Prostate gland (tissue), 2 donors: ENCODE data around the gene SLC35G4. TPM values are rescaled to one million over a fixed set of nuclear protein-coding genes. Genes with fewer than 3 reads are reported as not detected.

Experiments used
- DNase-seq: peaks from one replicate; pipeline ENCODE4 v3.0.0-alpha.2; 2019; ENCODE audit warnings: low spot score
- H3K27ac ChIP-seq, 2 donors: fragments of 200-600 bp; sonication (generic); 2 replicates each; pipeline ENCODE4 v1.5.1; 2017 to 2019
- H3K27me3 ChIP-seq: fragments of 200-600 bp; sonication (generic); replicated peaks from 2 replicates; pipeline ENCODE4 v1.5.1; 2019; ENCODE audit not compliant: insufficient read depth
- H3K36me3 ChIP-seq, 2 donors: fragments of 200-600 bp; sonication (generic); 1 replicate in 1 of 2; 2 replicates in 1 of 2; pipeline versions ENCODE4 v1.5.1 to v1.8.1; 2017 to 2019
- H3K4me1 ChIP-seq: fragments of 200-600 bp; sonication (generic); replicated peaks from 2 replicates; pipeline ENCODE4 v1.5.1; 2019
- H3K4me3 ChIP-seq, 2 donors: fragments of 200-600 bp; sonication (generic); 2 replicates each; pipeline ENCODE4 v1.5.1; 2017 to 2019
- H3K9me3 ChIP-seq: fragments of 200-600 bp; sonication (generic); 2 replicates; pipeline ENCODE4 v1.5.1; 2017
- POLR2A ChIP-seq: fragments of 450-650 bp; IDR thresholded peaks from one replicate; pipeline ENCODE4 v1.6.1; 2016; ENCODE audit warnings: antibody characterized with exemption, mild to moderate bottlenecking
- POLR2AphosphoS5 ChIP-seq: sonication (generic); formaldehyde crosslinking; IDR thresholded peaks from one replicate; pipeline ENCODE4 v1.6.1; 2017; ENCODE audit warnings: antibody characterized with exemption
- WGBS: methylation state at CpG from one replicate; pipeline ENCODE4 v1.1.5; 2018; 5-methylcytosine and 5-hydroxymethylcytosine counted together
- intact Hi-C: fragments of 100-400 bp; cut with DNase I; formaldehyde crosslinking; loops from one replicate; pipeline ENCODE4 v1.14.2; 2022
- total RNA-seq, 2 donors: library from RNA; depleted of rRNA; stranded (reverse); fragments of >200 nt; gene quantifications; one replicate each; pipeline ENCODE4 v1.1.0, GENCODE V29; 2016
- TF ChIP-seq, protein P1 (sequence below), 4 experiments: fragments of 200-600 bp in 2 of 4; fragments of 450-650 bp in 2 of 4; sonication (generic) in 2 of 4; IDR thresholded peaks; 1 replicate in 3 of 4; 2 replicates in 1 of 4; pipeline ENCODE4 v1.5.1; 2016 to 2019; ENCODE audit warnings: antibody characterized with exemption in 4 of 4, mild to moderate bottlenecking in 2 of 4, moderate library complexity in 2 of 4

The SLC35G4 gene
- total RNA-seq, 2 donors from 2014 or later: not detected

DNA sequence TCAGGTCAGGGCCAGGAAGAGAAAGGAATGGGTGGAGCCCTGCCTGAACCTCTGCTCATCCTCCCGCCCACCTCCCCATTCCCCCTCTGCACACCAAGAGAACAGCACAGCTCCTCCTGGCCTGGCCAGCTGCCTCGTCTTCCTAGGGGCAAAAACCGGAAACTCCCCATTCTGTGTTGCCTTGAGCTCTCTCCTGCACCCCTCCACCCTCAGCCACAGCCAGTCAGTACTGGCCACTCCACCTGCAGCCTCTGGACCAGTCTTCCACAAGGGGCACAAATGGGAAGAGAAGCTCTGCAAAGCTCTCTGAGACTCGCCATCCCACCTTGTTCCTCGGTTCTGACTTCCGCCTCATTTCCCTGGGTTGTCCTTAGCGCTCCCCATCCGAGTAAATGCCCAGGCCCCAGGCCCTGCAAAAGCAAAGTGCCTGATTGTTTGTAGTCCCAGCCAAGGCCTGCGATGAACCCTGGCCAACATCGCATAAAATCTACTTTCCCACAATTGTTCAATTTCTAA, 39.3 kb upstream of the SLC35G4 start:
- WGBS: 69% methylated on average over 10 of the region's 10 CpGs
- H3K4me3 ChIP-seq: no peak overlapping the region

DNA sequence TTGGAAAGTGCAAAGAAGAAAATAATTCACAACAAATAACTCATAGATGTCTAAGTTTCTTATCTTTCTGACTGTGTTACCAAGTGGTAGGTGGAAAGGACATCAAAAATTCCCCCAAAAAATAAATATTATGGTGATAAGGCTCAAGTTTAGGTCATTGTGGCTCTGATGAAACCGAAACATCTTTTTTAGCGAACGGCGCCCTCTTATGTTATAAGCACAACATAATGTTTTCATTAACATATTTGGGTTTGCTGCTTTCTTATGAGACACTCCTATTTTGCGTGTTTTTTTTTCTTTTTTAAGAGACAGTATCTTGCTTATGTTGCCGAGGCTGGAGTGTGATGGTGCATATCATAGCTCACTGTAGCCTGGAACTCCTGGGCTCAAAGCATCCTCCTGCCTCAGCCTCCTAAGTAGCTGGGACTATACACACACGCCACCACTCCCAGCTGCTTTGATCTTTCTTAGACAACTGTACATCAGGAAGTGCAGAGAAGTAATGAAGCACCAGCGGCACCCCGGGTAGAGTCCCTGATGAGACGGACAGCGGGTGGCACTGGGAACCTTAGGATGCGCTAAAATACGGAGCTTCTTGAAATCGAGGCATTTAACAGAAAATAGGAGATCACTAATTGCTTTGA, 38.5 kb upstream of the SLC35G4 start:
- Histone ChIP-seq H3K27ac (no peak overlapping the region), H3K4me3 (no peak overlapping the region), H3K27me3 (no peaks in the 10 kb centered on the region), H3K4me1 (no peaks in the 10 kb centered on the region), H3K36me3 (no peaks in the 10 kb centered on the region), H3K9me3 (no peaks in the 10 kb centered on the region)
- TF ChIP-seq POLR2A (no peak), POLR2AphosphoS5 (no peak)
- TF ChIP-seq, protein P1, sequence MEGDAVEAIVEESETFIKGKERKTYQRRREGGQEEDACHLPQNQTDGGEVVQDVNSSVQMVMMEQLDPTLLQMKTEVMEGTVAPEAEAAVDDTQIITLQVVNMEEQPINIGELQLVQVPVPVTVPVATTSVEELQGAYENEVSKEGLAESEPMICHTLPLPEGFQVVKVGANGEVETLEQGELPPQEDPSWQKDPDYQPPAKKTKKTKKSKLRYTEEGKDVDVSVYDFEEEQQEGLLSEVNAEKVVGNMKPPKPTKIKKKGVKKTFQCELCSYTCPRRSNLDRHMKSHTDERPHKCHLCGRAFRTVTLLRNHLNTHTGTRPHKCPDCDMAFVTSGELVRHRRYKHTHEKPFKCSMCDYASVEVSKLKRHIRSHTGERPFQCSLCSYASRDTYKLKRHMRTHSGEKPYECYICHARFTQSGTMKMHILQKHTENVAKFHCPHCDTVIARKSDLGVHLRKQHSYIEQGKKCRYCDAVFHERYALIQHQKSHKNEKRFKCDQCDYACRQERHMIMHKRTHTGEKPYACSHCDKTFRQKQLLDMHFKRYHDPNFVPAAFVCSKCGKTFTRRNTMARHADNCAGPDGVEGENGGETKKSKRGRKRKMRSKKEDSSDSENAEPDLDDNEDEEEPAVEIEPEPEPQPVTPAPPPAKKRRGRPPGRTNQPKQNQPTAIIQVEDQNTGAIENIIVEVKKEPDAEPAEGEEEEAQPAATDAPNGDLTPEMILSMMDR (IDR thresholded peaks at IDR 0.05): no peak
- intact Hi-C loops: no loop called here
- 84% methylated on average over 14 of the region's 14 CpGs for WGBS
- no peak for DNase-seq

More for the DNA sequence above, 39.3 kb upstream of the SLC35G4 start:
- DNase-seq: no peak
- H3K4me1 ChIP-seq: no peaks in the 10 kb centered on the region
- no peaks in the 10 kb centered on the region for H3K9me3 ChIP-seq
- no peaks in the 10 kb centered on the region for H3K27me3 ChIP-seq
- H3K36me3 ChIP-seq: no peaks in the 10 kb centered on the region
- intact Hi-C loops: no loop called here
- no peak for TF ChIP-seq POLR2A
- TF ChIP-seq, protein P1 (IDR thresholded peaks at IDR 0.05): no peak
- no peak for TF ChIP-seq POLR2AphosphoS5
- no peak overlapping the region for H3K27ac ChIP-seq

DNA sequence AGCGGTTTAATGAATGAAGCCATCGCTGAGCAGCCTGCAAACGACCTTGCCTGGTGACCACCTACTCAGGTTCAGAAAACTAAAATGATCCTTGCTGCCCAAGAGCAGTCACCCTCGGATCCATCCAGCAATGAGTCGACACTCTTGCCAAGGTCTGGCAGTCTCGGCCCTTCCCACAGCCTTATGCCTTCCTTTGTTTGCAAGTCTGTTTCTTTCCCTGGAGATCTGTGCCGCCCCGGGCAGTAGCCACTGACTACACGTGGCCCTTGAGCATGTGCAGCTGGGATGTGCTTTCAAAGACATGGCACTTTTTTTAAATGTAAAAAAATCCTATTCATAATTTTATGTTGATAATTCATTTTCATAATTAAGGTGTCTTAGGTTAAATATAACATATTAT, 37.2 kb upstream of the SLC35G4 start:
- no peak for TF ChIP-seq POLR2A
- Histone ChIP-seq H3K9me3 (no peaks in the 10 kb centered on the region), H3K36me3 (no peaks in the 10 kb centered on the region), H3K27ac (no peak overlapping the region), H3K4me3 (no peak overlapping the region), H3K4me1 (no peaks in the 10 kb centered on the region), H3K27me3 (no peaks in the 10 kb centered on the region)
- no peak for DNase-seq
- WGBS: 82% methylated on average over 9 of the region's 9 CpGs
- intact Hi-C loops: no loop called here

DNA sequence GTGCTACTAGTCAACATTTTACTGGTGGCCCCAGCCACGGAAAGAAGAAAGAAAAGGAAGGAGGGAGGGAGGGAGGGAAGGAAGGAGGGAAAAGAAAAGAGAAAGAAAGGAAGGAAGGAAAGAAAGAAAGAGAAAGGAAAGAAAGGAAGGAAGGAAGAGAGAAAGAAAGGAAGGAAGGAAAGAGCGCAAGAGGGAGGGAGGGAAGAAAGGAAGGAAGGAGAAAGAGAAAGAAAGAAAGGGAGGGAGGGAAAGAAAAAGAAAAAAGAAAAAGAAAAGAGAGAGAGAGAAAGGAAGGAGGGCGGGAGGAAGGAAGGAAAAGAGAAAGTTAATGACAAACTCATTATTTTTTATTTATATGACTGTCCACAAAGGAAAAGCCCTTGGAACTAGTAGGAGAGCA, 34.9 kb upstream of the SLC35G4 start:
- WGBS: 79% methylated on average over 3 of the region's 3 CpGs
- DNase-seq: no peak
- Histone ChIP-seq H3K27me3 (no peaks in the 10 kb centered on the region), H3K4me1 (no peaks in the 10 kb centered on the region), H3K9me3 (no peaks in the 10 kb centered on the region), H3K27ac (no peak overlapping the region), H3K4me3 (no peak overlapping the region), H3K36me3 (no peaks in the 10 kb centered on the region)
- intact Hi-C loops: no loop called here
- TF ChIP-seq, protein P1 (IDR thresholded peaks at IDR 0.05): no peak
- TF ChIP-seq POLR2A (no peak), POLR2AphosphoS5 (no peak)

DNA sequence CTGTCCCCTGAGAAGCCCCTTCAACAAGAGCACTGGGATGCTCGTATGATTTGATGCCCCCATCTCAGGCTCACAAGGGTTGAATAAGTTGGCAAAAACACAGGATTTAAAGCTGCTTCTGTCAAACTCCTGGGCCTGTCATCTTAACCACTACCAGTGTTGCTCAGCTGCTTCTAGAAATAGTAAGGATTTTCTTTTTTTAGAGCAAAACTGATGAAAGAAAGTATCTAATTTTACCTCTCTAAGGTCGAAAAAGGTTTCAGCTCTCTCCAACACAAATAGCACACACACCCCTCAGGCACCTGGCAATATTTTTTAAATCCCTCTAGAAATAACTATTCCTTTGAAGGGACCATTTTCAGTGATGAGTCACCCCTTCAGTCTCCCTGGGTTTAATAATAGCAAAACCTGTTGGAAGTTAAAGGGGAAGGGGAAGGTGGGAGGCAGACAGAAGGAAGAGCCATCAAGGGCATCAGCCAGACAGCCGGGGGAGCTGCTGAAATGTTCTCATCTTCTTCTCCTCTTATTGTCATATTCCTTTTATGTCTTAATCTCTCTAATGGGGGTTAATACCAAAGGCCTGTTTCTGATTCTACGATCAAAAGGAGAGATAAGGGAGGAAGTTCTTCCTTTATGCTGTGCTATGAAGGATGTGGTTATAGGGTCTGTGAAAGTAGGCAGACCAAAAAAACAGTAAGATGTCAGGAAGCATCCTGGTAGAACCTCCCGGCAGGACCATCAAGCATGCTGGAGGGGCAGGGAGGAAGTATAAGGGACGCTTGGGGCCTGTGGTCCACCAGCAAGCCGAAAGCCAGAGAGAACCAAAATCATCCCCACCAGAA, 31.9 kb upstream of the SLC35G4 start:
- TF ChIP-seq POLR2AphosphoS5: no peak
- no peak for TF ChIP-seq POLR2A
- TF ChIP-seq, protein P1 (IDR thresholded peaks at IDR 0.05): no peak
- no peaks in the 10 kb centered on the region for H3K4me1 ChIP-seq
- no peak overlapping the region for H3K27ac ChIP-seq
- DNase-seq: no peak
- no peaks in the 10 kb centered on the region for H3K9me3 ChIP-seq
- H3K36me3 ChIP-seq: no peaks in the 10 kb centered on the region
- intact Hi-C loops: no loop called here
- H3K4me3 ChIP-seq: no peak overlapping the region
- no peaks in the 10 kb centered on the region for H3K27me3 ChIP-seq
- WGBS: 46% methylated on average over 7 of the region's 7 CpGs
